ENCODE measurements around the gene STPG1.
A peak's percentile ranks its signal among the peaks of the same experiment; 100 is the strongest.
"Not testable (repeated sequence)": the region's sequence is repeated elsewhere in the genome, so short reads cannot be mapped to it uniquely, and the experiment has no call there.

STPG1 gene

GRCh38 chr1:24413350-24414163, at the start of gene STPG1:
STPG1 (minus strand) TSS chr1:24413782; CDS start chr1:24401388, 12,394 bp downstream.
- peak; percentile 84 for DNase-seq

- not testable (repeated sequence) for DNase-seq
These were observed 48.5 kb upstream of the STPG1 start for GRCh38 chr1:24462128-24462527.

GRCh38 chr1:24459551-24460266, 46.1 kb upstream of the STPG1 start:
- DNase-seq: no peak

GRCh38 chr1:24457866-24458265, 44.3 kb upstream of the STPG1 start:
- DNase-seq: no peak

- no peak for DNase-seq
These were observed 41.7 kb upstream of the STPG1 start for GRCh38 chr1:24455272-24455671.

GRCh38 chr1:24454673-24455072, 41.1 kb upstream of the STPG1 start:
- no peak for DNase-seq

GRCh38 chr1:24452922-24453485, 39.4 kb upstream of the STPG1 start:
- no peak for DNase-seq

GRCh38 chr1:24451746-24452145, 38.2 kb upstream of the STPG1 start:
- no peak for DNase-seq

- DNase-seq: no peak
These were observed 37.3 kb upstream of the STPG1 start for GRCh38 chr1:24450857-24451397.

GRCh38 chr1:24450316-24450715, 36.7 kb upstream of the STPG1 start:
- DNase-seq: no peak

- not testable (repeated sequence) for DNase-seq
These were observed 32.9 kb upstream of the STPG1 start for GRCh38 chr1:24446446-24446845.

- peak; percentile 23 for DNase-seq
These were observed 29.7 kb upstream of the STPG1 start for GRCh38 chr1:24443241-24443656.

GRCh38 chr1:24442764-24443163, 29.2 kb upstream of the STPG1 start:
- DNase-seq: no peak

- DNase-seq: no peak
These were observed 28.6 kb upstream of the STPG1 start for GRCh38 chr1:24441996-24442668.

- no peak for DNase-seq
These were observed 27.9 kb upstream of the STPG1 start for GRCh38 chr1:24441480-24441879.

GRCh38 chr1:24440436-24440835, 26.9 kb upstream of the STPG1 start:
- no peak for DNase-seq

- peak; percentile 42 for DNase-seq
These were observed 24.9 kb upstream of the STPG1 start for GRCh38 chr1:24438423-24438901.

- DNase-seq: no peak
These were observed 24.2 kb upstream of the STPG1 start for GRCh38 chr1:24437631-24438396.

GRCh38 chr1:24435782-24436365, 22.3 kb upstream of the STPG1 start:
- DNase-seq: no peak

GRCh38 chr1:24427545-24427862, 13.9 kb upstream of the STPG1 start:
- no peak for DNase-seq

- no peak for DNase-seq
These were observed 13.4 kb upstream of the STPG1 start for GRCh38 chr1:24426744-24427544.

Measured in NCI-H2171 treated with DMSO at 0.1 percent for 48 hours (cell line).